ENCODE data around the gene RAN.

- no peak for TF ChIP-seq CTCF (IDR thresholded peaks at IDR 0.05)
- no peak for TF ChIP-seq POLR2A (IDR thresholded peaks at IDR 0.05)
Observed at GRCh38 chr12:130838951-130839769, 32.7 kb upstream of the RAN start, which contains the start of gene STX2.

Data from testis (tissue), 2 donors.